PFSK-1 (cell line): Measurements from ENCODE around the gene CCDC127.

Source experiments
- FOXP2 ChIP-seq: optimal IDR thresholded peaks from 2 replicates; pipeline ENCODE3; 2011; ENCODE audit warnings: borderline replicate concordance, control low read depth, inconsistent platforms; ENCODE audit not compliant: insufficient read depth; ENCODE audit errors: extremely low read length, extremely low read depth
- POLR2AphosphoS5 ChIP-seq: IDR thresholded peaks from 2 replicates; pipeline ENCODE4 v1.6.1; 2012; ENCODE audit warnings: low read depth, mild to moderate bottlenecking, control low read depth, low read length, moderate library complexity
- SIN3A ChIP-seq: IDR thresholded peaks from 2 replicates; pipeline ENCODE4 v1.6.1; 2012; ENCODE audit warnings: mild to moderate bottlenecking, low read length, moderate library complexity, borderline replicate concordance; ENCODE audit not compliant: insufficient read depth
- TAF1 ChIP-seq: IDR thresholded peaks from 2 replicates; pipeline ENCODE4 v1.6.1; 2012; ENCODE audit warnings: low read length, control low read depth, borderline replicate concordance; ENCODE audit not compliant: insufficient read depth
- TF ChIP-seq, protein P1 (sequence below), 2 experiments: IDR thresholded peaks; 2 replicates each; pipeline versions ENCODE4 v1.6.1 to v1.8.0; 2011 to 2012; ENCODE audit warnings: low read depth in 2 of 2, low read length in 2 of 2, control low read depth in 1 of 2, inconsistent platforms in 1 of 2, mild to moderate bottlenecking in 1 of 2, moderate library complexity in 1 of 2; ENCODE audit not compliant: insufficient read depth in 1 of 2

Gene CCDC127

DNA sequence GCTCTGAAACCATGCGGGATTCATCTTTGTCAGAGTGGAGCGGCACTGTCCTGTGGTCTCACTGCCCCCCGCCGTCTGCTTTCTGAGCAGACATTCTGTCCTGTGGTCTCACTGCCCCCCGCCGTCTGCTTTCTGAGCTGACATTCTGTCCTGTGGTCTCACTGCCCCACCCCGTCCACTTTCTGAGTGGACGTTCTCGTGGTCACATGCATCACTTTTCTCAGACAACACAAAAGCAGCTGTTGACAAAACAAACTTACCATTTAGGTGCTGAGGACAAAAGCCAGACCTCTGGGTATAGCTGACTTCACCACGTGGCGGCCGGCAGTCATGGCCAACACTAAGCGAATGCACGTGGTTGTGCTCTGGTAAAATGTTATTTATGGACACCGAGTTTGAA is 23.9 kb downstream of the CCDC127 start:
- TF ChIP-seq FOXP2 (no peak), POLR2AphosphoS5 (no peak), SIN3A (no peak), TAF1 (no peak)
- TF ChIP-seq, protein P1, sequence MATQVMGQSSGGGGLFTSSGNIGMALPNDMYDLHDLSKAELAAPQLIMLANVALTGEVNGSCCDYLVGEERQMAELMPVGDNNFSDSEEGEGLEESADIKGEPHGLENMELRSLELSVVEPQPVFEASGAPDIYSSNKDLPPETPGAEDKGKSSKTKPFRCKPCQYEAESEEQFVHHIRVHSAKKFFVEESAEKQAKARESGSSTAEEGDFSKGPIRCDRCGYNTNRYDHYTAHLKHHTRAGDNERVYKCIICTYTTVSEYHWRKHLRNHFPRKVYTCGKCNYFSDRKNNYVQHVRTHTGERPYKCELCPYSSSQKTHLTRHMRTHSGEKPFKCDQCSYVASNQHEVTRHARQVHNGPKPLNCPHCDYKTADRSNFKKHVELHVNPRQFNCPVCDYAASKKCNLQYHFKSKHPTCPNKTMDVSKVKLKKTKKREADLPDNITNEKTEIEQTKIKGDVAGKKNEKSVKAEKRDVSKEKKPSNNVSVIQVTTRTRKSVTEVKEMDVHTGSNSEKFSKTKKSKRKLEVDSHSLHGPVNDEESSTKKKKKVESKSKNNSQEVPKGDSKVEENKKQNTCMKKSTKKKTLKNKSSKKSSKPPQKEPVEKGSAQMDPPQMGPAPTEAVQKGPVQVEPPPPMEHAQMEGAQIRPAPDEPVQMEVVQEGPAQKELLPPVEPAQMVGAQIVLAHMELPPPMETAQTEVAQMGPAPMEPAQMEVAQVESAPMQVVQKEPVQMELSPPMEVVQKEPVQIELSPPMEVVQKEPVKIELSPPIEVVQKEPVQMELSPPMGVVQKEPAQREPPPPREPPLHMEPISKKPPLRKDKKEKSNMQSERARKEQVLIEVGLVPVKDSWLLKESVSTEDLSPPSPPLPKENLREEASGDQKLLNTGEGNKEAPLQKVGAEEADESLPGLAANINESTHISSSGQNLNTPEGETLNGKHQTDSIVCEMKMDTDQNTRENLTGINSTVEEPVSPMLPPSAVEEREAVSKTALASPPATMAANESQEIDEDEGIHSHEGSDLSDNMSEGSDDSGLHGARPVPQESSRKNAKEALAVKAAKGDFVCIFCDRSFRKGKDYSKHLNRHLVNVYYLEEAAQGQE (IDR thresholded peaks at IDR 0.05; ENCODE audit: insufficient read depth in 1 of 2, low read depth in 2 of 2, low read length in 2 of 2): no peak

DNA sequence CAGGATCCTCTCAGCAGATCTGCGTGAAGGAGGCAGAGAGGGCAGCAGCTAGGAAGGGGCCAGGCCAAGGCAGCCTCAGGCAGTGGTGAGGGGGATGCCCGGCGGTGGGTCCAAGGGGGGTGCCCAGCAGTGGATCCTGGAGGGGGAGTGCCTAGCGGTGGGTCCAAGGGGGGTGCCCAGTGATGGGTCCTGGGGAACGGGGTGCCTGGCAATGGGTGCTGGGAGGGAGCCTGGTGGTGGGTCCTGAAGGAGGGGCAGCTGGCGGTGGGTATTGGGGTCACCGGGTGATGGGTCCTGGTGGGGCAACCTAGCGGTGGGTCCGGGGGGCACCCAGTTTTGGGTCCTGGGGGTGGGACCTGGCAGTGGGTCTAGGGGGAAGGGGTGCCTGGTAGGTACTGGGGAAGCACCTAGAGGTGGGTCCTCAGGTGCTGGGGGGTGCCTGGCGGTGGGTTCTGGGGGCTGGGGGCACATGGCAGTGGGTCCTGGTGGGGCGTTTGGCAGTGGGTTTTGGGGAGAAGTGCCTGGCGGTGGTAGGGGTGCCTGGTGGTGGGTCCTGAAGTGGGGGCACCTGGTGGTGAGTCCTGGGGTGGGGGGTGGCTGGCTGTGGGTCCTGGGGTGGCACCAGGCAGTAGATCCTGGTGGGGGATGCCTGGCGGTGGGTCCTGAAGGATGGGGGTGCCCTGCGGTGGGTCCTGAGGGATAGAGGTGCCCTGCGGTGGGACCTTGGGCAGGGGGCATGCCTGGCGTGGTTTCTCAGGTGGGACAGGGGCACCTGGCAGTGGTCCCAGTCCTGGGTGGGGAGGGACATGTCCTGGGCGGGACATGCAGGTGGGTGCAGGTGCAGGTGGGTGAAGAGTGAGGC is 24.8 kb downstream of the CCDC127 start:
- no peak for TF ChIP-seq SIN3A
- TF ChIP-seq POLR2AphosphoS5: no peak
- no peak for TF ChIP-seq TAF1
- TF ChIP-seq, protein P1 (IDR thresholded peaks at IDR 0.05; ENCODE audit: insufficient read depth in 1 of 2, low read depth in 2 of 2, low read length in 2 of 2): no peak
- no peak for TF ChIP-seq FOXP2

DNA sequence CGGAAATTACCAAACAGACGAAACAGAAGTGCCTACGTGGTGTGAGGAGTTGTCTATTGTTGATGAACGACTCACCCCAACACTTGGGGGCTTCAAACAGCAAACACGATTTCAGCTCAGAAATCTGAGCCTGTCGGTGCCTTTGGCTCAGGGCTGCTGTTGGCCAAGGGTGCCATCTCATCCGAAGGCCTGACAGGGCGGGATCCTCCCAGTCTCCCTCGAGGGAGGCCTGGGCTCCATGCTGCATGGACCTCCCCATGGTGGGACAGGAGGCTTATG is 25.3 kb downstream of the CCDC127 start:
- TF ChIP-seq FOXP2: no peak
- TF ChIP-seq, protein P1 (IDR thresholded peaks at IDR 0.05; ENCODE audit: insufficient read depth in 1 of 2, low read depth in 2 of 2, low read length in 2 of 2): no peak

DNA sequence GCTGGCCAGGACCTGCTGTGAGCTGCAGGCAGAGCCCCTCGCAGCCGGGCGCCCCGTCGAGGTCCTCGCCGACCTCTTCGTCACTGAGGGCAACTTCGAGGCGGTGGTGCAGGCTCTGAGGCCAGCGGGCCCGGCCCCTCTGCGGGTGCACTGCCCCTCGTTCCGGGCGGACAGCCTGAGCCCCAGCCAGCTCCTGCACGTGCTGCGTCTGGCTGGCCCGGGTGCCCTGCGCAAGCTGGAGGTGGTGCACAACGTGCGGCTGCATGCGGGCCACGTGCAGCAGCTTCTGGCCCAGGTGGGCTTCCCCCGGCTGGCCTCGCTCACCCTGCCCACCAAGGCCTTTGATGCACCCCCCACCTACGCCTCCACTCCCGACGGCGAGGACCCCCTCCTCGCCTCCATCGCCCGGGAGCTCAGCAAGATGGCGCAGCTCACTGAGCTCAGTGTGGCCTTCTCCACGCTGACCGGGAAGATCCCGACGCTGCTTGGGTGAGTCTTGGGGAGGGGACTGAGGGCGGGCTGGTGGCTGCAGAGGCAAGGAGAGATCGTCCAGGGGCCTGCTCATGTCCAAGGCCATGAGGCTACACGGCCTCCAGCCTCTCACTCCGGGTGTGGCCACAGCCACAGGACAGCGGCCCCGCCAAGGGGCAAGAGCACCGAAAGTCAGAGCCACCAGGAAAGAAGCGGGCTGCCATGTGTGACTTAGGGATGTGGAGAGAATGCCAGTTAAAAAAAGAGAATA is 25.8 kb downstream of the CCDC127 start:
- no peak for TF ChIP-seq TAF1
- TF ChIP-seq, protein P1 (IDR thresholded peaks at IDR 0.05; ENCODE audit: insufficient read depth in 1 of 2, low read depth in 2 of 2, low read length in 2 of 2): no peak
- TF ChIP-seq SIN3A: no peak
